ENCODE measurements around the gene UMODL1. TPM values are rescaled to one million over a fixed set of nuclear protein-coding genes. Genes with fewer than 3 reads are reported as not detected.

Gene UMODL1
- total and polyA plus RNA-seq, 2 of the 13 experiments (the other 11 are each of a cell fraction or from before 2014, with no cell fraction given) = not detected

GRCh38 chr21:42189860-42190485 is 118.9 kb downstream of the UMODL1 start:
- in situ Hi-C loops (cut with HindIII; ENCODE audit: extremely low pct_ligation_motif_present, low pct_unique_long_range_greater_than_20kb) (no loop called here), intact Hi-C loops (cut with micrococcal nuclease; ENCODE audit: unreplicated experiment) (no loop called here)
- Histone ChIP-seq H3K4me3 (replicated peaks in 1 of 3; ENCODE audit: insufficient read depth in 1 of 3, low read depth in 2 of 3, low read length in 3 of 3) (no peak overlapping the region), H3K36me3 (replicated peaks in 1 of 2; ENCODE audit: control insufficient read depth in 1 of 2, insufficient read depth in 2 of 2, low read length in 2 of 2) (no peaks in the 10 kb centered on the region), H3K79me2 (ENCODE audit: insufficient read depth, low read length) (no peaks in the 10 kb centered on the region), H3K27ac (ENCODE audit: extremely low read length, insufficient read depth, low read length) (no peak overlapping the region), H3K9me3 (ENCODE audit: low read length) (no peaks in the 10 kb centered on the region), H3K4me1 (ENCODE audit: insufficient read depth, low read length) (no peaks in the 10 kb centered on the region), H4K20me1 (ENCODE audit: insufficient read depth, low read length) (no peaks in the 10 kb centered on the region), H3K27me3 (ENCODE audit: control insufficient read depth in 1 of 2, insufficient read depth in 2 of 2, low read length in 2 of 2) (peaks cover 3 to 30% of the 10 kb centered on the region in 2 experiments; a peak in 4 of 5 replicates), H3K4me2 (ENCODE audit: low read depth, low read length) (no peak overlapping the region), H3K9ac (ENCODE audit: insufficient read depth, low read depth, low read length) (no peak overlapping the region), H2AFZ (ENCODE audit: low read length) (no peak overlapping the region)
- ATAC-seq = no peak
- BruUV-seq (replicated peaks) = no TSS peak
- WGBS (ENCODE audit: low lambda C conversion rate) = 20% methylated on average over 5 of the region's 11 CpGs
- ChIA-PET POLR2A (no interaction called here), CTCF (ENCODE audit: low intra/inter-chr PET ratio, low total read pairs) (no interaction called here)
- DNase-seq (ENCODE audit: low spot score) = no peak
- no peak for FAIRE-seq
- TF ChIP-seq ZNF670 (CRISPR knock-in tag; IDR thresholded peaks at IDR 0.05; ENCODE audit: borderline replicate concordance) = no peak
- TF ChIP-seq, protein P1, sequence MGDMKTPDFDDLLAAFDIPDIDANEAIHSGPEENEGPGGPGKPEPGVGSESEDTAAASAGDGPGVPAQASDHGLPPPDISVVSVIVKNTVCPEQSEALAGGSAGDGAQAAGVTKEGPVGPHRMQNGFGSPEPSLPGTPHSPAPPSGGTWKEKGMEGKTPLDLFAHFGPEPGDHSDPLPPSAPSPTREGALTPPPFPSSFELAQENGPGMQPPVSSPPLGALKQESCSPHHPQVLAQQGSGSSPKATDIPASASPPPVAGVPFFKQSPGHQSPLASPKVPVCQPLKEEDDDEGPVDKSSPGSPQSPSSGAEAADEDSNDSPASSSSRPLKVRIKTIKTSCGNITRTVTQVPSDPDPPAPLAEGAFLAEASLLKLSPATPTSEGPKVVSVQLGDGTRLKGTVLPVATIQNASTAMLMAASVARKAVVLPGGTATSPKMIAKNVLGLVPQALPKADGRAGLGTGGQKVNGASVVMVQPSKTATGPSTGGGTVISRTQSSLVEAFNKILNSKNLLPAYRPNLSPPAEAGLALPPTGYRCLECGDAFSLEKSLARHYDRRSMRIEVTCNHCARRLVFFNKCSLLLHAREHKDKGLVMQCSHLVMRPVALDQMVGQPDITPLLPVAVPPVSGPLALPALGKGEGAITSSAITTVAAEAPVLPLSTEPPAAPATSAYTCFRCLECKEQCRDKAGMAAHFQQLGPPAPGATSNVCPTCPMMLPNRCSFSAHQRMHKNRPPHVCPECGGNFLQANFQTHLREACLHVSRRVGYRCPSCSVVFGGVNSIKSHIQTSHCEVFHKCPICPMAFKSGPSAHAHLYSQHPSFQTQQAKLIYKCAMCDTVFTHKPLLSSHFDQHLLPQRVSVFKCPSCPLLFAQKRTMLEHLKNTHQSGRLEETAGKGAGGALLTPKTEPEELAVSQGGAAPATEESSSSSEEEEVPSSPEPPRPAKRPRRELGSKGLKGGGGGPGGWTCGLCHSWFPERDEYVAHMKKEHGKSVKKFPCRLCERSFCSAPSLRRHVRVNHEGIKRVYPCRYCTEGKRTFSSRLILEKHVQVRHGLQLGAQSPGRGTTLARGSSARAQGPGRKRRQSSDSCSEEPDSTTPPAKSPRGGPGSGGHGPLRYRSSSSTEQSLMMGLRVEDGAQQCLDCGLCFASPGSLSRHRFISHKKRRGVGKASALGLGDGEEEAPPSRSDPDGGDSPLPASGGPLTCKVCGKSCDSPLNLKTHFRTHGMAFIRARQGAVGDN (CRISPR knock-in tag; IDR thresholded peaks at IDR 0.05) = no peak
- TF ChIP-seq PAF1 (CRISPR knock-in tag; IDR thresholded peaks at IDR 0.05) = no peak
- TF ChIP-seq FOSL1 (CRISPR knock-in tag; IDR thresholded peaks at IDR 0.05; ENCODE audit: borderline replicate concordance) = no peak
- TF ChIP-seq ZSCAN29 (CRISPR knock-in tag; conservative IDR thresholded peaks at IDR 0.05) = no peak
- no peak for TF ChIP-seq KMT2A (CRISPR knock-in tag; IDR thresholded peaks at IDR 0.05)
- TF ChIP-seq, protein P2, sequence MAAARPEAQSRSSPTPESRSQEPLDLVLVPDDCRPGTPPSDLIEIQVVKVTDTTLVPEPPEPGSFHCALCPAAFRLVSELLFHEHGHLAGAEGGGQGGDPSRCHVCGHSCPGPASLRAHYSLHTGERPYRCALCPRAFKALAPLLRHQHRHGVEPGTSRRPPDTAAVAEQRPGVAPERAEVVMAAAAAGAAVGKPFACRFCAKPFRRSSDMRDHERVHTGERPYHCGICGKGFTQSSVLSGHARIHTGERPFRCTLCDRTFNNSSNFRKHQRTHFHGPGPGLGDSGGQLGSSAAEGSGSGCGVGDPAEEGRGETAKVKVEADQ (CRISPR knock-in tag; IDR thresholded peaks at IDR 0.05; ENCODE audit: borderline replicate concordance) = no peak
- TF ChIP-seq ZNF503 (CRISPR knock-in tag; IDR thresholded peaks at IDR 0.05) = no peak
- TF ChIP-seq ZBTB4 (CRISPR knock-in tag; IDR thresholded peaks at IDR 0.05; ENCODE audit: borderline replicate concordance) = no peak
- no peak for TF ChIP-seq JUNB (CRISPR knock-in tag; IDR thresholded peaks at IDR 0.05; ENCODE audit: borderline replicate concordance)
- no peak for TF ChIP-seq ZNF629 (CRISPR knock-in tag; conservative IDR thresholded peaks at IDR 0.05)
- no peak for TF ChIP-seq ZNF510 (CRISPR knock-in tag; IDR thresholded peaks at IDR 0.05; ENCODE audit: low read depth)
- TF ChIP-seq KLF12 (CRISPR knock-in tag; IDR thresholded peaks at IDR 0.05; ENCODE audit: borderline replicate concordance) = no peak
- no peak for TF ChIP-seq ZNF879 (CRISPR knock-in tag; IDR thresholded peaks at IDR 0.05)
